Esophagus muscularis mucosa (tissue), 4 donors: ENCODE results near the gene FBXL19. TPM values are rescaled to one million over a fixed set of nuclear protein-coding genes. Genes with fewer than 3 reads are reported as not detected.
A peak's percentile ranks its signal among the peaks of the same experiment; 100 is the strongest.

ENCODE experiments used
- DNase-seq: peaks from one replicate; pipeline ENCODE4 v3.0.0-alpha.2; 2017; ENCODE audit errors: extremely low spot score
- H3K27ac ChIP-seq, 4 donors: fragments of 200-600 bp; sonication (generic); replicated peaks in 1 of 4; 1 replicate in 3 of 4; 2 replicates in 1 of 4; pipeline ENCODE4 v1.5.1; 2016 to 2019; ENCODE audit warnings: mild to moderate bottlenecking in 1 of 4
- H3K27me3 ChIP-seq, 4 donors: fragments of 200-600 bp; sonication (generic); one replicate each; pipeline versions ENCODE4 v1.5.1 to v1.6.0; 2016 to 2019
- H3K36me3 ChIP-seq, 4 donors: fragments of 200-600 bp; sonication (generic); one replicate each; pipeline ENCODE4 v1.5.1; 2016 to 2019
- H3K4me1 ChIP-seq, 4 donors: fragments of 200-600 bp; sonication (generic); one replicate each; pipeline ENCODE4 v1.5.1; 2016 to 2019
- H3K4me3 ChIP-seq, 4 donors: fragments of 200-600 bp; sonication (generic); 1 replicate in 2 of 4; 2 replicates in 2 of 4; pipeline ENCODE4 v1.5.1; 2016 to 2019; ENCODE audit warnings: mild to moderate bottlenecking in 4 of 4, moderate library complexity in 1 of 4
- H3K9me3 ChIP-seq, 4 donors: fragments of 200-600 bp; sonication (generic); 1 replicate in 3 of 4; 2 replicates in 1 of 4; pipeline ENCODE4 v1.5.1; 2016 to 2019
- EP300 ChIP-seq: sonication (generic); formaldehyde crosslinking; IDR thresholded peaks from one replicate; pipeline ENCODE4 v1.6.1; 2017; ENCODE audit warnings: antibody characterized with exemption
- POLR2A ChIP-seq: fragments of 450-650 bp; IDR thresholded peaks from one replicate; pipeline ENCODE4 v1.6.1; 2017; ENCODE audit warnings: antibody characterized with exemption, moderate library complexity, mild to moderate bottlenecking, low read depth
- POLR2AphosphoS5 ChIP-seq, 2 donors: sonication (generic); formaldehyde crosslinking; IDR thresholded peaks; one replicate each; pipeline ENCODE4 v1.6.1; 2017; ENCODE audit warnings: antibody characterized with exemption in 2 of 2
- WGBS: methylation state at CpG from one replicate; pipeline ENCODE4 v1.1.5; 2018; 5-methylcytosine and 5-hydroxymethylcytosine counted together
- intact Hi-C: fragments of 100-400 bp; cut with DNase I; formaldehyde crosslinking; loops from one replicate; pipeline ENCODE4 v1.15.1; 2023
- total RNA-seq, 4 donors: library from RNA; depleted of rRNA; stranded (reverse); fragments of >200 nt; gene quantifications; one replicate each; pipeline versions ENCODE4 v1.1.0 to v1.2.1, GENCODE V29; 2016
- TF ChIP-seq, protein P1 (sequence below), 3 experiments: fragments of 200-600 bp in 2 of 3; fragments of 450-650 bp in 1 of 3; sonication (generic) in 2 of 3; IDR thresholded peaks; one replicate each; pipeline ENCODE4 v1.5.1; 2017 to 2019; ENCODE audit warnings: antibody characterized with exemption in 3 of 3, mild to moderate bottlenecking in 2 of 3, moderate library complexity in 1 of 3

The FBXL19 gene
- total RNA-seq, 4 donors from 2014 or later, result 12.1 to 28.1 (median 17.7) TPM

DNA sequence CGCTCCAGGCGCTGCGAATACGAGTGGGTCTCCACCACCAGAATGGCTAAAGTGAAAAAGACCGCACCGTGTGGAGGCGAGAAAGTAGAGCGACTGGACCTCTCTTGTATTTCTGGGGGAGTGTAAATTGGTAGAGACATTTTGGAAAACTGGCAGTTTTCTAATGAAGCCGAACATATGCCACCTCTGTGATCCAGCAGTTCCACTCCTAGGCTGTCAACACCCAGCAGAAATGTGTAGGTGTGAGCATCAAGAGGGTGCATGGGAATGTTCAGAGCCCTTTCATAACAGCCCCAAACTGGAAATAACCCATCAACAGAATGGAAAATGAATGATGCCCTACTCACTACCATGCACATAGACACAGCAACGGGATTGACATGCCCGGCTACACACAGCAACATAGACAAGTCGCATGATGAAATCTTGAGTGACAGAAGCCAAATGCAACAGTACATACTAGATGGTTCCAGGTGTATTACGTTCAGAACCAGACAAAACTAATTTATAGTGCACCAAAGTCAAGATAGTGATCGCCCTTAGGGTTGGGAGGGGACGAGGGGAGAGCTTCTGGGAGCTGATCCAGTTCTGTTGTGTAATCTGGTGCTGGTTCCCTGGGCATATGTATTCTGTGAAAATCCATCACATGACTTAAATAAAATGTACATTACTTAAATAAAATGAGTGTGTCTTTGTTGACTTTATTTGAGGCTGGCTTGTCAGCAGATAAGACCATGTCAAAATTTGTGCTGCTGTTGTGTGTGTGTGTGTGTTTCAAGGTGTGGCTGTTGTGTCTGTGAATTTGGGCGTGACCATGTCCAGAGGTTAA lies 28.6 kb upstream of the FBXL19 start:
- DNase-seq, result no peak
- intact Hi-C loops, result no loop called here
- TF ChIP-seq, protein P1, sequence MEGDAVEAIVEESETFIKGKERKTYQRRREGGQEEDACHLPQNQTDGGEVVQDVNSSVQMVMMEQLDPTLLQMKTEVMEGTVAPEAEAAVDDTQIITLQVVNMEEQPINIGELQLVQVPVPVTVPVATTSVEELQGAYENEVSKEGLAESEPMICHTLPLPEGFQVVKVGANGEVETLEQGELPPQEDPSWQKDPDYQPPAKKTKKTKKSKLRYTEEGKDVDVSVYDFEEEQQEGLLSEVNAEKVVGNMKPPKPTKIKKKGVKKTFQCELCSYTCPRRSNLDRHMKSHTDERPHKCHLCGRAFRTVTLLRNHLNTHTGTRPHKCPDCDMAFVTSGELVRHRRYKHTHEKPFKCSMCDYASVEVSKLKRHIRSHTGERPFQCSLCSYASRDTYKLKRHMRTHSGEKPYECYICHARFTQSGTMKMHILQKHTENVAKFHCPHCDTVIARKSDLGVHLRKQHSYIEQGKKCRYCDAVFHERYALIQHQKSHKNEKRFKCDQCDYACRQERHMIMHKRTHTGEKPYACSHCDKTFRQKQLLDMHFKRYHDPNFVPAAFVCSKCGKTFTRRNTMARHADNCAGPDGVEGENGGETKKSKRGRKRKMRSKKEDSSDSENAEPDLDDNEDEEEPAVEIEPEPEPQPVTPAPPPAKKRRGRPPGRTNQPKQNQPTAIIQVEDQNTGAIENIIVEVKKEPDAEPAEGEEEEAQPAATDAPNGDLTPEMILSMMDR (IDR thresholded peaks at IDR 0.05), result no peak
- TF ChIP-seq POLR2AphosphoS5 (IDR thresholded peaks at IDR 0.05), result no peak
- no peak for TF ChIP-seq EP300
- no peak for TF ChIP-seq POLR2A
- peaks cover 35 to 48% (median 44%) of the 10 kb centered on the region in 4 donors for H3K4me1 ChIP-seq
- H3K9me3 ChIP-seq, result no peaks in the 10 kb centered on the region
- peak overlapping the region; percentile 96 to 99 (median 98) for H3K27ac ChIP-seq
- peak overlapping the region; percentile 70 to 89 (median 82) for H3K4me3 ChIP-seq
- 38% methylated on average over 16 of the region's 16 CpGs for WGBS
- peaks cover 0 to 30% (median 25%) of the 10 kb centered on the region in 4 donors for H3K36me3 ChIP-seq
- no peaks in the 10 kb centered on the region for H3K27me3 ChIP-seq

DNA sequence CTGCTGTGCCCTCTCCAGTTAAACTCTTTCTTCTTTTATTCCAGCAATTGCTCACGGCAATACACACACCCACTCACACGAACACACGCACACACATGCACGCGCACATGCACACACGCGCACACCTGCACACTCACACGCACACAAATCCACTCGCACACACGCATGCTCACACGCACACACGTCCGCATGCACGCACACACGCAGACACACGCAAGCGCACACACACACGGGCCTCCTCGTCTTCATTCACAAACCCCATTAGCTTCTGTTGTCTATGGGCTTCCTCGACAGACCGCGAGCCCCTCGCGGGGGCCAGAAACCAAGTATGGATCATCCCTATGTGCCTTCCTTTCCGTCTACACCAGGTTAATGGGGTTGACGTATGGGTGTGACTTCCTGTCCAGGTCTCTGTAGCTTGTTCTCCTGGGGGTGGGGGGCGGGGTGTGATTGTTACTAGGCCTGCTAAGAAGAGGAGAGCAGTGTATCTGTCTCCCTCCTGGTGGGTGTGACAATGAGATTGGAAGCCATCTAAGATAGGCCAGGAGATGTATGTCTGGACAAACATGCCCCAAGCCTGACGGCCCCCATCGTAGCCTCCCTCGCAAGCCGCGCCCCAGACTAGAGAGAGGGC lies 27.6 kb upstream of the FBXL19 start:
- DNase-seq, result no peak
- H3K4me3 ChIP-seq, result peak overlapping the region; percentile 63 to 71 (median 68)
- TF ChIP-seq EP300 (no peak), POLR2AphosphoS5 (IDR thresholded peaks at IDR 0.05) (no peak), POLR2A (no peak)
- TF ChIP-seq, protein P1 (IDR thresholded peaks at IDR 0.05), result no peak
- no peaks in the 10 kb centered on the region for H3K27me3 ChIP-seq
- intact Hi-C loops, result no loop called here
- no peaks in the 10 kb centered on the region for H3K9me3 ChIP-seq
- H3K4me1 ChIP-seq, result peaks cover 35 to 48% (median 45%) of the 10 kb centered on the region in 4 donors
- 52% methylated on average over 30 of the region's 32 CpGs for WGBS
- H3K36me3 ChIP-seq, result peaks cover 0 to 20% (median 16%) of the 10 kb centered on the region in 4 donors
- peak overlapping the region; percentile 96 to 99 (median 98) for H3K27ac ChIP-seq

DNA sequence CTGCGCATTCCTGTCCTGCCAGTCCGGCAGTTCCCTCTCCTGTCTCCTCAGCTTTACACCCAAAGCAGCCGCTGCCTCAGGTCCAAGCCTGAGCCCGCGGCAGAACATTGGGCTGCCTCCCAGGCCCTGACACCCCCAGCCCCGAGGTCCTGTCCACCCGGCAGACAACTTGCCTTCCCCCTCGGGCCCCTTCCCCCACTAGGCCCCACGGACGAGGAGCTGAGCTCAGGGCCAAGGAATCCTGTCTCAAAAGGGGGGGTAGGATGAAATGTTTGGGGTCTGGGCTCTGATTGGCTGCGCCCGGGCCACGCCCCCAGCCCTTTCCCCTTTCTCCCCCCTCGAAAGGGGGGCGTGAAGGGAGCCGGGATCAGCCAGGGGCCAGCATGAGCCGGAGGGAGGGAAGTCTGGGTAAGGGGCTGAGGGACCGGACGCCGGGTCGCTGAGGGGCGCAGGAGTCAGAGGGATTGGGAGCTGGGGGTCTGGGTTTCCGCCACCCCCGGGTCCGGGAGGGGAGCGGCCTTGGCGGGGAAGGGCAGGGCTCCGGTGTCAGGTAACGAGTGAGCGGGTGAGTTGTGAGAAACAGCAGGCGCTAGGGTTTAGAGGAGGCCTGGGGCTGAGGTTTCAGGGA lies 27.0 kb upstream of the FBXL19 start, which contains the start of gene CTF1:
Gene CTF1 (plus strand): TSS at position 354 of the 628 bp plus-strand sequence. CDS start 30 bp downstream, at position 384.
- Histone ChIP-seq H3K27me3 (no peaks in the 10 kb centered on the region), H3K9me3 (no peaks in the 10 kb centered on the region), H3K4me1 (peaks cover 35 to 55% (median 49%) of the 10 kb centered on the region in 4 donors), H3K36me3 (peaks cover 0 to 14% (median 10%) of the 10 kb centered on the region in 4 donors), H3K4me3 (peak within 1 kb of the TSS; percentile 63 to 71 (median 68)), H3K27ac (peak within 1 kb of the TSS; percentile 96 to 99 (median 98))
- TF ChIP-seq, protein P1 (IDR thresholded peaks at IDR 0.05), result no peak
- TF ChIP-seq POLR2AphosphoS5 (IDR thresholded peaks at IDR 0.05), result peak; percentile 73 to 89
- peak; percentile 19 for TF ChIP-seq POLR2A
- peak; percentile 95 for DNase-seq
- whole genome bisulfite sequencing, result 18% methylated on average over 25 of the region's 31 CpGs
- intact Hi-C loops, result no loop called here

DNA sequence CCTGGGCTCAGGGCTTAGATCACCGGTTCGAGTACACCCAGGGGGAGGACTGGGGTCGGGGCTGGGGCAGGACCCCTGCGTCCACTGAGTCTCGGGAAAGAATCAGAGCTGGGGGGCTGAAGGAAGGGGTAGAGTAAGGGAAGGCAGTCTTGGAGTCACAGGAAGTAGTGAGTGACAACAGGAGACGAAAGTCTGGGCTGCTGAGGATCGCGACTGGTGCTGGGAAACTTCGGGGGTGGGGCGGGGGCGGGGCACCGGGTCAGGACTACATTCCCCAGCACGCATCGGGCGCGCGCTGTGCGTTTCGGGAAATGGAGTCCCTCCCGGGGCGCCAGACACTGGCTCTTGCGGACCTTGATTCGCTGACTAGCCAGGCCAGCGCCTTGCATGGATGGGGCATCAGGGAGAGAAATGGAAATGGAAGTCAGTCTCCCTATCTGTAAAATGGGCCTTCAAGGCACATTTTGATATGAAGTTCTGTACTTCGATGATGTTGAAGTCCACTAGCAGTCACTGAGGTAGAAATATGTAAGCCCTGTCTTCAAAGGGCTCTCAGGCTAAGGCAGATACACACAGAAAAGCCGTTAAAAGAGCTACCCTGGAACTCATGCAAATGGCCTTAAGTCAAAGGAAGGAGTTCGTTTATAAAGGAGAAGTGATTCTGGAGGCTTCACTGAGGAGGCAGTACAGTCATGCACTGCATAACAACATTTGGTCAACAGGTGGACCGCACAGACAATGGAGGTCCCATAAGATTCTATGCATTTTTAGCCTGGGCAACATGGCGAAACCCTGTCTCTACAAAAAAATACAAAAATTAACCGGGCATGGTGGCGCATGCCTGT lies 26.3 kb upstream of the FBXL19 start:
- intact Hi-C loops, result no loop called here
- peaks cover 0 to 7% (median 4%) of the 10 kb centered on the region in 4 donors for H3K36me3 ChIP-seq
- H3K4me3 ChIP-seq, result peak overlapping the region; percentile 63 to 71 (median 68)
- H3K27ac ChIP-seq, result peak overlapping the region; percentile 96 to 99 (median 98)
- peak; percentile 98 for DNase-seq
- no peaks in the 10 kb centered on the region for H3K9me3 ChIP-seq
- 38% methylated on average over 13 of the region's 31 CpGs for WGBS
- H3K4me1 ChIP-seq, result peaks cover 35 to 61% (median 55%) of the 10 kb centered on the region in 4 donors
- no peaks in the 10 kb centered on the region for H3K27me3 ChIP-seq
- TF ChIP-seq POLR2A, result peak; percentile 13
- TF ChIP-seq EP300, result no peak
- TF ChIP-seq, protein P1 (IDR thresholded peaks at IDR 0.05), result peak in 1 of 3 experiments; percentile 20
- peak; percentile 76 to 77 for TF ChIP-seq POLR2AphosphoS5 (IDR thresholded peaks at IDR 0.05)
